UCSD-AML1 (cell line): ENCODE data around the gene NCAPG2.

ENCODE experiments used
- DNase-seq: peaks from one replicate; lab custom pipeline; 2025; ENCODE audit not compliant: unreplicated experiment; lab: John Stamatoyannopoulos, UW

NCAPG2 gene, protein sequence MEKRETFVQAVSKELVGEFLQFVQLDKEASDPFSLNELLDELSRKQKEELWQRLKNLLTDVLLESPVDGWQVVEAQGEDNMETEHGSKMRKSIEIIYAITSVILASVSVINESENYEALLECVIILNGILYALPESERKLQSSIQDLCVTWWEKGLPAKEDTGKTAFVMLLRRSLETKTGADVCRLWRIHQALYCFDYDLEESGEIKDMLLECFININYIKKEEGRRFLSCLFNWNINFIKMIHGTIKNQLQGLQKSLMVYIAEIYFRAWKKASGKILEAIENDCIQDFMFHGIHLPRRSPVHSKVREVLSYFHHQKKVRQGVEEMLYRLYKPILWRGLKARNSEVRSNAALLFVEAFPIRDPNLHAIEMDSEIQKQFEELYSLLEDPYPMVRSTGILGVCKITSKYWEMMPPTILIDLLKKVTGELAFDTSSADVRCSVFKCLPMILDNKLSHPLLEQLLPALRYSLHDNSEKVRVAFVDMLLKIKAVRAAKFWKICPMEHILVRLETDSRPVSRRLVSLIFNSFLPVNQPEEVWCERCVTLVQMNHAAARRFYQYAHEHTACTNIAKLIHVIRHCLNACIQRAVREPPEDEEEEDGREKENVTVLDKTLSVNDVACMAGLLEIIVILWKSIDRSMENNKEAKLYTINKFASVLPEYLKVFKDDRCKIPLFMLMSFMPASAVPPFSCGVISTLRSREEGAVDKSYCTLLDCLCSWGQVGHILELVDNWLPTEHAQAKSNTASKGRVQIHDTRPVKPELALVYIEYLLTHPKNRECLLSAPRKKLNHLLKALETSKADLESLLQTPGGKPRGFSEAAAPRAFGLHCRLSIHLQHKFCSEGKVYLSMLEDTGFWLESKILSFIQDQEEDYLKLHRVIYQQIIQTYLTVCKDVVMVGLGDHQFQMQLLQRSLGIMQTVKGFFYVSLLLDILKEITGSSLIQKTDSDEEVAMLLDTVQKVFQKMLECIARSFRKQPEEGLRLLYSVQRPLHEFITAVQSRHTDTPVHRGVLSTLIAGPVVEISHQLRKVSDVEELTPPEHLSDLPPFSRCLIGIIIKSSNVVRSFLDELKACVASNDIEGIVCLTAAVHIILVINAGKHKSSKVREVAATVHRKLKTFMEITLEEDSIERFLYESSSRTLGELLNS

DNA sequence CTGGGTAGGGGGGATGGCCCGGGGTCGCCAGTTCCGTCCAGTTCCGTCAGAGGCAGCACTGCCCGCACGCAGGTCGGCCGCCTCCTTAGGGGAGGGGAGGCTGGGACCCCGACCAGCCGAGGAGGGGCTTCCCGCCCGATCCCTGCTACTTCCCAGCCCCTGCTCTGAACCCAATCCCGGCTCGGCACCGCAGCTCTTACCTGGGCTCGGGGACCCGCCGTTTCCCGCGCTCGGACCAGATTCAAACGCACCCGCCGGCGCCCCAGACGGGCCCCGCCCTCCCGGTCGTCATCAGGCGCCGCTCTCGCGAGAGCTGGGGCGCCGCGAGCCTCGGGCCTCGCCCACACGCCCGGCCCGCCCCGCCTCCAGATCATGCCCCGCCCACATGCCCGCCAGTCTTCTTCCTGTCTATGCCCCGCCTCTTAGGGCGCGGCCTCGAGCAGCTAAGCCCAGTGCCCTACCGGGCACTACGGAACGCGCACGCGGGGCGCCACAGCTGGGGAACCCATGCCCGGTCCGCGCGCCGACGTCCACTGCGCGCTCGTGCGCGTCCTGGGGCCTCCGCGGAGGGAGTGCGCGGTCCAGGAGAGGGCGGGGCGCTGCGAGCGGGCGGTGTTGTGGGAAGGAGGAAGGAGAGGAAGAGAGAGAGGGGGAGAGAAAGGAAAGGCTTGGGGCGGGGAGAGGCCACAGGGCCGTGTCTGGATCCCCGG is at the start of gene NCAPG2:
NCAPG2 (minus strand) TSS at position 281 of the 710 bp plus-strand sequence. CDS start 2,905 bp downstream, outside the sequence.
- peak; percentile 95 for DNase-seq

DNA sequence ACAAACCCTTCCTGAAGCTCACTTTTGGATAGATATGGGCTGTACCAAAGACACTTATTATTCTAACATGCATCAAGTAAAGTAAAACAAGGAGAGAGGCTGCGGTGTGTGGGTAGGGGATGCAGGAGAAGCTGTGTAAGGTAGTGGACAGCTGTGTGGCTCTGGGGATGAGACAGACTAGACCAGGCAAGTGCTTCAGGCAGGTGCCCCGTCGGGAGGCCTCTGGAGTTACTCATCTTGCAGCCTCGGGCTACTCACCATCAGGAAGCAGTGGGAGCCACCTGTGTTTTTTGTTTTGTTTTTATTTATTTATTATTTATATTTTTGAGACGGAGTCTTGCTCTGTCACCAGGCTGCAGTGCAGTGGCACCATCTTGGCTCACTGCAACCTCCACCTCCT is 49.3 kb upstream of the NCAPG2 start:
- no peak for DNase-seq

DNA sequence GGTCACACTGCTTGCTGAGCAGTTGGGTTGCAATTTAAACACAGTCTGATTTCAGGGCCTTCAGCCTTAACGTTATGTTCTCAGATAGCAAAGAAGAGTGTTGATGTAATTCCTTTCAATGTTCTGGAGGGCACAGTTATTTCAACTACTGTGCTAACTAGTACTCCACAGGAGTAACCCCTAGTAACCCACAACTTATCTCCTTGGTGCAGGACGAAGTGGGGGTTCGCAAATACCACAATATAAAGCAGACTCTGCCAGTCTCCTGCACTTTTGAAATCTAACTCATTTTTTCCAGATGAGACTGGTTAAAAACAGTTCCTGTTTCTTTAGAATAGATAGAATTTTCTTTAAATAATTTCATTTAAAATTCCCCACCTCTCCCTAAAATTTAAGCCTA is 47.1 kb upstream of the NCAPG2 start:
- DNase-seq, result no peak

DNA sequence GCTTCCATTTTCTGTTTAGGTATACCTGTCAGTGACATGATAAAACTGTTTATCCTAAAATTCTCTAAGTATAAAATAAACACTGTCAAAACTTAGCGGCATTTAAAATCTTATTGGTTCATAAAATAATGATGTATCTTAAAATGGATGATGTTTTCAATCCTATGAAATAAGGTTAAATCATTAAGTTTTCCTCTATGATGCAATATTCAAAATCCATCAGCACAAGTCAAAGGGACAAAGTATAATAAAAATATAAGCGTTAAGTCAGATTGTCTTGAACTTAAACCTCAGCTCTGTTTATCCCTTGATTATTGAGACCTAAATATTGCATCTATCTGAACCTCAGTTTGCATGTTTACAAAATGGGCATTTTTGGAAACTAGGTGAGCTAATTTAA is 46.6 kb upstream of the NCAPG2 start:
- DNase-seq, result no peak

DNA sequence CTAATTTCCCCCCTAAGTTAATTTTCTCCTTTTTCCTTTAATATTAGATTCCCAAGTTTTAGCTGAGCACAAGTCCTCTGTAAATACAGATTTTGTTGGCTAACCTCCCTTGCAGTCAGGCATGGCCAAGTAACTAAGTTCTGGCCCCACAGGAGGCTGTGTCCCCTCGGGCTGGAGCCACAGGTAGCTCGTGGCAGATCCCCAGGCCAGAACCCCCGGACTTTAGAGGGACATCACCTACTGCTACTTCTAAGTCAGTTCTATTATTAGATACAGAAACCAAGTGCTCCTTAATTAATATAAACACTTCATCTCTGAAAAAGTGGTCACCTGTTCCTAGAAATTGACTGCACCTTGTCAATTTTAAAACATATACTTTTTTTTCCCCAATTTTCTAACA is 46.1 kb upstream of the NCAPG2 start:
- DNase-seq, result no peak

DNA sequence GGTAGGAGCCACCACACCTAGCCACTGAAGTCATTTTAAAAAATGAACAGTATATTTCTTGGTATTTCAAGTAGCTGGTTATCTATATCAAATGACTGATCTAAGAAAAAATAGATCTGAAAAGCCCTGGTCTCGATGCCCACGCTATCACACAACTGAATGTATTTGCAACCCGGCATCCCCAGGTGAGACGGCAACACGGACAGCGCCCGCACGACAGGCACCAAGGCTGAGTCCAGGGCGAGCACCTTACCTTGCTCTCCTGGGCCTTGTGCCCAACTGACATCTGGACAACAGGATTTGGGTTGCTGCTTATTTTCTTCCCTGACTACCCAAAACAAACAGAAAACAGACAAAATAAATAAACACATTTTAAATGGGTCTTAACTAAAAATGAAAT is 44.8 kb upstream of the NCAPG2 start:
- no peak for DNase-seq

DNA sequence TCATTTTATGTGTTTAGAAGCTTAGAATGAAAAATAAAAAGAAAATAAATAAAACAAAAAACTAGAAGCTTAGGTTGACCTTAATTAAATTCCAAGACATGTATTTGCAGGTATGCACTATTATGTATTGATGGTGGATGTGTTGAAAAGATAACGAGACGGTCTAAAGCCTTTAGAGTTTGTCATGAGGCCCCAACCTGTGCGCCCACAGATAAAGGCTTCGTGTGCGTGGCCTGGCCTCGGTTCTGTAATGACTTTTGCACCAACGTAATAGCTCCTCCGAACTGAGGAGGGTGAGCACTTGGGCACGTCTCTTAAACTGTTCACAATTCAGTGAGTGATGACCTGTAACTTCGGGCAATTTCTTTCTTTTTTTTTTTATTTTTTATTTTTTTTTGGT is 43.7 kb upstream of the NCAPG2 start:
- DNase-seq, result no peak

DNA sequence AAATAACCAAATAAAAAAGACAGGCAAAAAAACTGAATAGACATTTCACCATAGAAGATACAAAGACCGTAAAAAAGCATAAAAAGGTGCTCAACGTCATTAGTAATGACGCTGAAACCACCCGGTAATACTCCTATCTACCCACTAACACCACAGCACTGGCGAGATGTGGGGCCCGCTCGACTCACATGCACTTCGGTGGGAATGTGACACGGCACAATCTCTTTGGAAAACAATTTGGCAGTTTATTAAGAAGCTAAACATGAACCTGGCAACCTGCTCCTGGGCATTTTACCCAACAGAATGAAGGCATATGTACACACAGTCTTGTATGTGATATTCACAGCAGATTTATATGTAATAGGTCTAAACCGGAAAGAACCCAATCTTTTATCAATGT is 42.8 kb upstream of the NCAPG2 start:
- no peak for DNase-seq

DNA sequence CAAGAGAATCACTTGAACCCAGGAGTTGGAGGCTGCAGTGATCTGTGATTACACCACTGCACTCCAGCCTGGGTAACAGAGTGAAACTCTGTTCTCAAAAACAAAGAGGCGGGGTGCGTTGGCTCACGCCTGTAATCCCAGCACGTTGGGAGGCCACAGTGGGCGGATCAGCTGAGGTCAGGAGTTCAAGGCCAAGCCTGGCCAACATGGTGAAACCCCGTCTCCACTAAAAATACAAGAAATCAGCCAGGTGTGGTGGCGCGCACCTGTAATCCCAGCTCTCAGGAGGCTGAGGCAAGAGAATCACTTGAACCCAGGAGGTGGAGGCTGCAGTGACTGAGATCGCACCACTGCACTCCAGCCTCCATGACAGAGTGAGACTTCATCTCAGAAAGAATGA is 42.4 kb upstream of the NCAPG2 start:
- no peak for DNase-seq

DNA sequence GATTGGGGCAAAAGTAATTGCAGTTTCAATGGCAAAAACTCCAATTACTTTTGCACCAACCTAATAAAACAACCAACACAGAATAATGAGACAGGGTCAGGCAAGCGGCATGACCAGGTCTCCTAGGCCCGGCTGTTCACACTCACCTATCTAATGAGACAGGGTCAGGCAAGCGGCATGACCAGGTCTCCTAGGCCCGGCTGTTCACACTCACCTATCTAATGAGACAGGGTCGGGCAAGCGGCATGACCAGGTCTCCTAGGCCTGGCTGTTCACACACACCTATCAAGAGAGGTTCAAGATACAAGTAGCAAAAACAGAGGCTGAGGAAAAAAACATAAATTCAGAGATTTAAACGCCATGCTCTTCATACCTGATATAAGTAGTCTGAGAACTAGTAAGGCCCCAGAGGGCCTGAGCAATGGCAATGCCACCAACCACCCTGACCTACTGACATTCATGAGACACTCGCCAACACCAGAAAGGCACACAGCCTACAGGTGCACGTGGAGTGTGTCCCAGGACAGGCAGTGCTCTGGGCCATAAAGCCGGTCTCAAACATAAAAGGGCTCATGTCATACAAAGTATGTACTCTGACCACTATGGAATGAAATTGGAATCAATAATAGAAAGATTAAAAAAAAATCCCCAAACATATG is 40.6 kb upstream of the NCAPG2 start:
- no peak for DNase-seq

DNA sequence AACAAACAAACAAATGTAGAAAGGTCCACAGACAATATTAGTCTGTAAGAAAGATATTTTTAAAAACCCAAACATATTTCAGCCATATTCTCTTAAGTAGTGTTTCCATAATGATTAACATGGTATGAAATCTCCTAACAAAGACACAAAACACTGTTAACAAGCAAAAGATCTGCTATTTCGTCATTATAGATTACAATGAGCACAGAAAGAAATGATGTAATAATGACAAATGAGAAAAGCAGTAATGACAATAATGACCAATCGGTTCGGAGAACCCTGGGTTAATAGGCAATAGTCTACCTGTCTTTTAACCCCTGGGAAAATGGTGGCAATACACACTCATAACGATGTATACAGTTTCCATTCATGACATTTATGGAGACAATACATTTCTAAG is 39.5 kb upstream of the NCAPG2 start:
- no peak for DNase-seq

DNA sequence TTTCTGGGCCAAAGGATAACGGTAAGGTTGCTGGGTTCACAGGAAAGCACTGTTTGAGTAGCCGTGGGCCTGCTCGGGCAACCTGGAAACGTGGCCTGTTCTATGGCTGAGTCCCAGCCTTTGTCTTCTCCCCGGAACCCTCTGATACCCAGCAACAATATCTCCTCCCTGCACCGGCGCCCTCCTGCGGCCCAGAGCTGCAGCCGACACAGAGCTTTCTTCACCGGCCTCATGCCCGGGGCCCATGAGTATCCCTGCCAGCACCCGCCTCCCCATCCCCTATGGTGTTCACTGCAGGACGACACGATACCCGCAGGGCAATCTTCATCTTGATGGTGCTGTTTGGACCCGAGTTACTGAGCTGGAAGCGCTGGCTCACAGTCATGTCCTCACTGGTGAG is 38.6 kb upstream of the NCAPG2 start:
- no peak for DNase-seq

DNA sequence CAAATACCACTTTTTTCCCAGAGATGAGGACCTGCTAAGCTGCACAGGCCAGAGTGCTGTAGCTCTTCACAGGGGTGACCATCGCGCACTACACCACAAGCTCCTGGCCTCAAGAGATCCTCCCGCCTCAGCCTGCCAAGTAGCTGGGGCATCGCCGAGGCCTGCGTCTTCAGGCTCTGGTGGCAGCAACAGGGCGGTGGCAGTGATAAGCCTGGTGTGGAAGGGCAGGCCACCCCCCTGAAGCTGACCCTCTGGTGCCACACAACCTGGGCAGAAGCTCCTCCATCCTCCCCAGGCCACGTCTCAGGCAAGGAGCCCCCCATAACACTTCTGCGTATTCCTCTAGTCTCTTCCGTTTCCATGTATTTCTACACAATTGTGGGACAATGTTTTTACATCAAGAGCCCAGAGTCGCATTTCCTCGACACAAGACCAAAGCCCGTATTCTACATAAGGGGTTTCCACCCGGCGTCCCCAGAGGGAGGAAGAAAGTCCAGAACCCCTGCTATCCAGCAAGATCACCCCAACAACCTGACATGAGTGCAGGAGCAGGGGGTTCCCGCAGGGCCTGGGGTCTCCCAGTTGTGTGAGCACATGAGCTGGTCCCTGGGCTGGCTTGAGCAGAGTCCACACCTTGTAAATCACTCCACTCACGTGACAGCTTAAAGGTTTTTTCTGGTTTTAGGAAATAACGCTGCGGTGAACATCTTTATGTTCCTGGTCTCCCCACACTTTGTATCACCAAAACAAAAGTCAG is 37.6 kb upstream of the NCAPG2 start:
- no peak for DNase-seq

DNA sequence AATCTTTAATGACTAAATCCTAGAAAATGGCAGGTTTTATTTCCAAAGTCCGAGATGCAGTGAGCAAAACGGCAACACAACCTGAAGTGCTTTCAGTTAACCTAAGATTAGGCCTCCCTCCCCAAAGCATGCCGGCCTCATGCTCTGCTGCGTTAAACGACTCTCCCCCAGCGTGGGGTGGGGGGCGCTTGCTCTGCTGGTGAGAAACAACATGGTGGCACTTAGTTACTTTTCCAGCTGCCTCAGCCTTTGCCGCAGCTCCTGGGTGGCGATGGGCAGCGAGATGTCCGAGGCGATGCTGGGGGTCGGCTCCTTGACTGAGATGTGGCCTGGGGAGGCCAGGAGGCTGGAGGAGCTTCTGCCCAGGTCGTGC is 36.7 kb upstream of the NCAPG2 start:
- no peak for DNase-seq

DNA sequence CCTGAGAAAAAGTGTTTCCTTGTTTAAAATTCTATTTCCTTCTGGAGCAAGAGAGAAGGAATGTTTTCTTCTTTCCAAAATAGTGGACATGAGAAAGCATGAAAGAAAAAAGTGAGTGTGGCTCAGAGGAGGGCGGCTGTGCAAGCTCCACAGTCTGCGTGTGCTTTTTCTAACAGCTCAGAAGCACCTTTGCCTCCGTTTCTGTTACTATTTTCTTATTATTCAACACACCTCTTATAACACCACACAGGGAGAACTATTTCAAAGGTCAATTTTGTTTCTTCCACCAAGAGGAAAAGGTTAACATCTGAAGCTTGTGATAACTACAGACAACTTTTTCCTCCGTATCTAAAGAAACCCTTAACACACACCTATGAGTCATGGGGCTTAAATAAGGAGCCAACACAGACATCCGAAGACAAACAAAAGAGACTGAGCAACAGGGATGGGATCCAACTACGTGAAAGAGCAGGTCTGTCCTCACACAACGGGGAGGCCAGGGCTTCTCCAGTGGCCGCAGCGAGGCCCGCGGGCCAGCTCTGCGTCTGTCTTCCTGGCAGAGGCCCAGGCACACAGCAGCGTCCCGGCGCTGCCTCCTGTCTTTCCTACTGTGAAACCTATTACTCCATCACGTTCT is 36.2 kb upstream of the NCAPG2 start:
- no peak for DNase-seq

DNA sequence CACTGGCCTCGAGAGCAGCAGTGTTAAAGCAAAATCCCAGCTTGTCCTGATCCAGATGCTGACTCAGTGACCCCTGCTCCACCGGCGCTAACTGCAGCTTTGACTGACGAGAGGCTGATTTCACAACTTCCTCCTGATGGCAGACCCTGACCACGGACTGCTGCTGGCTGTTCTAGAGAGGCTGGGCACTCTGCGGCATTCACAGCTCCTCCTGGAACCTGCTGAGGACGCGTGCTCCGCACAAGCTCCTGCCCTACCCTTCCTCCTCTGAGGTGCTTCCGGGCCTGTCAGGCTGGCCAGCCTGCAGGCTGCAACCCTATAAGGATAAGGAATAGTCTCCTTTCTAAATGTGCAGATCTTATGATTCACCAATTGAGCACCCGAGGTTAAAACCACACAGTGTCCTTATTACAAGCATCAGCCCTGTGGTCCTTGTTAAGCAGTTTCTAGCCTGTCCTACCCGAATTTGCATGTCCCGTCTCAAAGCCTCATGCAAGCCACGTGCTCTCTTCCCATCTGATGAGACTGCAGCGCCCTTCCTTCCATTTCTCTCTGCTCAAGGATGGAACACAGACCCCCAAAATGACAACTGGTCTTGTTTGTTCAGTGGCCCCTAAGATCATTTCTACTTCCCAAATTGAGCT is 35.5 kb upstream of the NCAPG2 start:
- DNase-seq, result peak; percentile 65

DNA sequence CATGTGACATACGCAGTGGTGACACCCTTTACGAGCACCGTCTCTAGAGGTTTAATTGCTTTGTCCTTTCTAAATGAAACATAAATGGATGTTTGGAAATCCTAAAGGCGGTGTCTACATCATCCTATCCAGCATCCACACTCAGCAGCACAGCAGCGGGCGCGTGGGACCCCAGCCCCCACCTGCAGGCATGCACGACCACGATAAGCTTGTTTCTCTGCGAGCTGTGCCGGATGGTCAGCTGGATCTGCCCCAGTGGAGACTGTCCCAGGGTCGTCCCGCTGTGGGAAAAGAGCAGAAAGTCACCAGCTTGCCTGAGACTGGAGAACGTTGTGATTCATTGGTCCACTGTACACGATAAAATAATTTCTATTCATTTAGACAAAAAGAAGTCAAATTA is 34.2 kb upstream of the NCAPG2 start:
- DNase-seq, result no peak

DNA sequence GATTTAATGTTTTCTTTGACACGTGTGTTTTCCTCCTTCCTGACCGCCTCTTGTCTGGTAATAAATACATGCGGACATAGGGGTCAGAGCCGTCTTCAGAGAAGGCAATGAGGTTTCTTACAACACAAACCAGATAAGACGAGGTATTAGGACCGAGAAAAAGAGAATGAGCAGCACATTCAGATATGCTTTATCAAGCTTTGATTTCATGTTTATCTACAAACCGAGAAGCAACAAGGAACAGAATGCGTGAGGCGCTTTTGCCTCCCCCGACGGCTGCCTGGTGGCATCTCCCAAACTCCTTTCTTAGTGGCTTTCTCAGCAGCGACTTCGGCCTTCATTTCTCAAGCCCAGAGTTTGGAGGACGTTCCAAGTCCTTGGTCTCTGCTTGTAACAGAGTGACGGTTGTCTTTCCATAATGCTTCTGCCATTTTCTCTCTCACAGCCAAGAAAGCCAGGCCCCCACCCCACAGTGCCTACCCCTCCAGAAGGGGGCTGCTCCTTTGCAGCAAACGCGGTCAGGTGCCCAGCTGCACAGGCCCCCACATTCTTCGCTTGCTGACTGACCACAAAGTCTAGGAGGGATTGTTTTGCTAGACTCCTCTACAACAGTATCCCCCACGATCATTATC is 32.6 kb upstream of the NCAPG2 start:
- no peak for DNase-seq
